HepG2 (cell line): ENCODE results near the gene SLC25A25. TPM values are rescaled to one million over a fixed set of nuclear protein-coding genes. Genes with fewer than 3 reads are reported as not detected.

Experiments
- ADNP ChIP-seq: sonication (generic); formaldehyde crosslinking; IDR thresholded peaks from 2 replicates; pipeline ENCODE4 v1.4.0; 2020; ENCODE audit warnings: missing genetic modification reagents
- BHLHE40 ChIP-seq: IDR thresholded peaks from 2 replicates; pipeline ENCODE4 v1.6.1; 2011; ENCODE audit warnings: low read length, improper control_type of control experiment
- HIVEP1 ChIP-seq: sonication (generic); formaldehyde crosslinking; IDR thresholded peaks from 2 replicates; pipeline ENCODE4 v1.4.0; 2020; ENCODE audit warnings: mild to moderate bottlenecking, missing genetic modification reagents
- HNRNPL ChIP-seq: fragments of 200-400 bp; formaldehyde crosslinking; IDR thresholded peaks from 2 replicates; pipeline ENCODE4 v1.6.1; 2017; ENCODE audit warnings: mild to moderate bottlenecking, low read depth, low read length
- LCORL ChIP-seq, 2 experiments: fragments of 450-650 bp in 1 of 2; sonication (generic) in 1 of 2; formaldehyde crosslinking in 1 of 2; IDR thresholded peaks; 2 replicates each; pipeline versions ENCODE4 v1.5.0 to v1.6.1; 2017 to 2020; ENCODE audit warnings: antibody characterized with exemption in 1 of 2, missing genetic modification reagents in 1 of 2
- MED1 ChIP-seq: sonication (generic); formaldehyde crosslinking; IDR thresholded peaks from 2 replicates; pipeline ENCODE4 v1.4.0; 2020; ENCODE audit warnings: missing genetic modification reagents
- MYNN ChIP-seq: sonication (generic); formaldehyde crosslinking; IDR thresholded peaks from 2 replicates; pipeline ENCODE4 v1.4.0; 2020; ENCODE audit warnings: mild to moderate bottlenecking, low read depth, missing genetic modification reagents
- RCOR2 ChIP-seq: IDR thresholded peaks from 2 replicates; pipeline ENCODE4 v1.6.1; 2016; ENCODE audit warnings: missing biosample characterization, missing genetic modification reagents
- SNRNP70 ChIP-seq: fragments of 200-400 bp; formaldehyde crosslinking; IDR thresholded peaks from 2 replicates; pipeline ENCODE4 v1.6.1; 2017; ENCODE audit warnings: mild to moderate bottlenecking, low read depth, low read length, moderate library complexity
- TBX2 ChIP-seq: sonication (generic); formaldehyde crosslinking; IDR thresholded peaks from 2 replicates; pipeline ENCODE4 v1.5.0; 2020; ENCODE audit warnings: missing genetic modification reagents, mild to moderate bottlenecking, borderline replicate concordance
- TGIF2 ChIP-seq: IDR thresholded peaks from 2 replicates; pipeline ENCODE4 v1.6.1; 2016; ENCODE audit warnings: control low read depth, missing compliant biosample characterization
- ZFX ChIP-seq: sonication (generic); formaldehyde crosslinking; IDR thresholded peaks from 2 replicates; pipeline ENCODE4 v1.4.0; 2020; ENCODE audit warnings: mild to moderate bottlenecking, low read depth, missing genetic modification reagents, moderate library complexity
- ZNF260 ChIP-seq: sonication (generic); formaldehyde crosslinking; IDR thresholded peaks from 2 replicates; pipeline ENCODE4 v1.4.0; 2020; ENCODE audit warnings: missing genetic modification reagents, low read depth, mild to moderate bottlenecking, borderline replicate concordance
- ZNF350 ChIP-seq: sonication (generic); formaldehyde crosslinking; IDR thresholded peaks from 2 replicates; pipeline ENCODE4 v1.4.0; 2020; ENCODE audit warnings: mild to moderate bottlenecking, low read depth, missing genetic modification reagents, borderline replicate concordance
- ZNF550 ChIP-seq: sonication (generic); formaldehyde crosslinking; IDR thresholded peaks from 2 replicates; pipeline ENCODE4 v1.4.0; 2020; ENCODE audit warnings: mild to moderate bottlenecking, missing genetic modification reagents, borderline replicate concordance
- polyA plus RNA-seq, 8 experiments: library from polyadenylated mRNA; depleted of rRNA in 3 of 8; stranded (reverse) in 7 of 8; unstranded in 1 of 8; fragments of >200 nt; fragmentation: Illumina TruSeq in 4 of 8; extraction: Trizol in 4 of 8; gene quantifications; 2 replicates each; pipeline versions ENCODE4 v1.2.1 to v1.2.3, GENCODE V29; 2011 to 2016; ENCODE audit warnings: low read depth in 4 of 8, missing spikeins in 1 of 8, mixed read lengths in 1 of 8; ENCODE audit not compliant: insufficient read depth in 1 of 8
- total RNA-seq, 5 experiments: library from RNA; depleted of rRNA; stranded (reverse); fragments of >200 nt; fragmentation: Illumina TruSeq; extraction: Trizol; gene quantifications; 2 replicates each; pipeline ENCODE4 v1.2.3, GENCODE V29; 2016; ENCODE audit warnings: low read depth in 1 of 5
- TF ChIP-seq, protein P1 (sequence below): sonication (generic); formaldehyde crosslinking; IDR thresholded peaks from 2 replicates; pipeline ENCODE4 v1.9.0; 2021; ENCODE audit warnings: missing genetic modification reagents, mild to moderate bottlenecking, borderline replicate concordance
- TF ChIP-seq, protein P2 (sequence below): IDR thresholded peaks from 2 replicates; pipeline ENCODE4 v1.6.1; 2016; ENCODE audit warnings: low read depth
- TF ChIP-seq, protein P3 (sequence below): sonication (generic); formaldehyde crosslinking; IDR thresholded peaks from 2 replicates; pipeline ENCODE4; 2020; ENCODE audit warnings: missing genetic modification reagents, mild to moderate bottlenecking, borderline replicate concordance
- TF ChIP-seq, protein P4 (sequence below): IDR thresholded peaks from 2 replicates; pipeline ENCODE4 v1.4.0; 2020; ENCODE audit warnings: mild to moderate bottlenecking, missing genetic modification reagents

Gene SLC25A25
- total and polyA plus RNA-seq, 2 of the 13 experiments (the other 11 are each of a cell fraction or from before 2014, with no cell fraction given): 10.5 to 24.8 TPM

DNA sequence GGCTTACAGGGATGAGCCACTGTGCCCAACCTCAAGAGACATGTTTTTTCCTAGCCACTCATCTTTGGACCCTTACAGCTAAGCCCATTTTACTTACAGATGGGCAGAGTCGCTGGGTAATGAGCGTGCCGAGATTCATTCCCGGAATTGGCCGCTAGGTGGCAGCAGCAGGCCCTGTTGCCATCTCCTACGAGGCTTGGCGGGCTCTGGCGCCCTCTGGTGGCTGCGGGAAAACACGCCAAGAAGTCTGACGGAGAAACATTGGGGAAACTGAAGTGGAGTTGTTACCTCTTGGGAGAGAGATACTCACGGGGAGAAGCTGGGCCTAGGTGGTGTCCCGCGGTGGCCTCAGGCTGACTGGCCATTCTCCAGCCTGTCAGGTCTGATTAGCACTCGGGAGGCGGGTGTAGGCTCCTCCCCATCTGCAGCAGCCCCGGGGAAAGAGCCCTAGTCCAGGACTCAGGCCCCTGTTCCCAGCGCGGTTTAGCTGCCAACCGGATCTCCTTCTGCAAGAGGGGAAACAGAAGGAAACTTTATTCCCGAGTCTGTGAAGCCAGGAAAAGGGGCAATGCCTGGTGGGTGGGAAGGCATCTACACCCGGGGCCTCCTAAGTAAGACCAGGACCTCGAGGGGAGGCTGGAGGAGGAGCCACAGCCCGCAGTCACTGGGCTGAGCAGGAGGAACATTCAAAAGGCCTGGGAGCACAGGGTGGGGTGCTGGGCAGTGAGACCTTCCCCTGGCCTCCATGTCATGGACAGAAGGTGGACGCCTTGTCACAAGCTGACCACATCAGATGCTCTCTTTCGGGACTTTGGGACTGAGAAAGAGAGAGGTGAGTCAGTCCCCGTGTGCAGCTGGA lies 49.8 kb downstream of the SLC25A25 start (continued):
- TF ChIP-seq, protein P1, sequence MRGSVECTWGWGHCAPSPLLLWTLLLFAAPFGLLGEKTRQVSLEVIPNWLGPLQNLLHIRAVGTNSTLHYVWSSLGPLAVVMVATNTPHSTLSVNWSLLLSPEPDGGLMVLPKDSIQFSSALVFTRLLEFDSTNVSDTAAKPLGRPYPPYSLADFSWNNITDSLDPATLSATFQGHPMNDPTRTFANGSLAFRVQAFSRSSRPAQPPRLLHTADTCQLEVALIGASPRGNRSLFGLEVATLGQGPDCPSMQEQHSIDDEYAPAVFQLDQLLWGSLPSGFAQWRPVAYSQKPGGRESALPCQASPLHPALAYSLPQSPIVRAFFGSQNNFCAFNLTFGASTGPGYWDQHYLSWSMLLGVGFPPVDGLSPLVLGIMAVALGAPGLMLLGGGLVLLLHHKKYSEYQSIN (CRISPR knock-in tag): no peak
- TF ChIP-seq HNRNPL: 0 out of 2 replicates have a peak, but pooled peaks have one; percentile 47
- TF ChIP-seq SNRNP70: no peak
- TF ChIP-seq, protein P2, sequence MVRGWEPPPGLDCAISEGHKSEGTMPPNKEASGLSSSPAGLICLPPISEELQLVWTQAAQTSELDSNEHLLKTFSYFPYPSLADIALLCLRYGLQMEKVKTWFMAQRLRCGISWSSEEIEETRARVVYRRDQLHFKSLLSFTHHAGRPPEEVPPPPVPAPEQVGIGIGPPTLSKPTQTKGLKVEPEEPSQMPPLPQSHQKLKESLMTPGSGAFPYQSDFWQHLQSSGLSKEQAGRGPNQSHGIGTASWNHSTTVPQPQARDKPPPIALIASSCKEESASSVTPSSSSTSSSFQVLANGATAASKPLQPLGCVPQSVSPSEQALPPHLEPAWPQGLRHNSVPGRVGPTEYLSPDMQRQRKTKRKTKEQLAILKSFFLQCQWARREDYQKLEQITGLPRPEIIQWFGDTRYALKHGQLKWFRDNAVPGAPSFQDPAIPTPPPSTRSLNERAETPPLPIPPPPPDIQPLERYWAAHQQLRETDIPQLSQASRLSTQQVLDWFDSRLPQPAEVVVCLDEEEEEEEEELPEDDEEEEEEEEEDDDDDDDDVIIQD (CRISPR knock-in tag): peak; percentile 44; the same call in 1 of the 2 replicates
- 0 out of 2 replicates have a peak, but pooled peaks have one; percentile 42 for TF ChIP-seq HIVEP1 (CRISPR knock-in tag)
- TF ChIP-seq ZNF550 (CRISPR knock-in tag): no peak
- TF ChIP-seq TGIF2 (CRISPR knock-in tag): no peak
- peak; percentile 52 for TF ChIP-seq ZFX (CRISPR knock-in tag)
- no peak for TF ChIP-seq MYNN
- TF ChIP-seq ZNF350: peak; percentile 78; the same call in 1 of the 2 replicates
- TF ChIP-seq, protein P3, sequence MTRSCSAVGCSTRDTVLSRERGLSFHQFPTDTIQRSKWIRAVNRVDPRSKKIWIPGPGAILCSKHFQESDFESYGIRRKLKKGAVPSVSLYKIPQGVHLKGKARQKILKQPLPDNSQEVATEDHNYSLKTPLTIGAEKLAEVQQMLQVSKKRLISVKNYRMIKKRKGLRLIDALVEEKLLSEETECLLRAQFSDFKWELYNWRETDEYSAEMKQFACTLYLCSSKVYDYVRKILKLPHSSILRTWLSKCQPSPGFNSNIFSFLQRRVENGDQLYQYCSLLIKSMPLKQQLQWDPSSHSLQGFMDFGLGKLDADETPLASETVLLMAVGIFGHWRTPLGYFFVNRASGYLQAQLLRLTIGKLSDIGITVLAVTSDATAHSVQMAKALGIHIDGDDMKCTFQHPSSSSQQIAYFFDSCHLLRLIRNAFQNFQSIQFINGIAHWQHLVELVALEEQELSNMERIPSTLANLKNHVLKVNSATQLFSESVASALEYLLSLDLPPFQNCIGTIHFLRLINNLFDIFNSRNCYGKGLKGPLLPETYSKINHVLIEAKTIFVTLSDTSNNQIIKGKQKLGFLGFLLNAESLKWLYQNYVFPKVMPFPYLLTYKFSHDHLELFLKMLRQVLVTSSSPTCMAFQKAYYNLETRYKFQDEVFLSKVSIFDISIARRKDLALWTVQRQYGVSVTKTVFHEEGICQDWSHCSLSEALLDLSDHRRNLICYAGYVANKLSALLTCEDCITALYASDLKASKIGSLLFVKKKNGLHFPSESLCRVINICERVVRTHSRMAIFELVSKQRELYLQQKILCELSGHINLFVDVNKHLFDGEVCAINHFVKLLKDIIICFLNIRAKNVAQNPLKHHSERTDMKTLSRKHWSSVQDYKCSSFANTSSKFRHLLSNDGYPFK (CRISPR knock-in tag): peak; percentile 60; the same call in 1 of the 2 replicates
- TF ChIP-seq MED1 (CRISPR knock-in tag): peak; percentile 77; the same call in 1 of the 2 replicates
- TF ChIP-seq TBX2: peak; percentile 51; the same call in 1 of the 2 replicates
- TF ChIP-seq, protein P4, sequence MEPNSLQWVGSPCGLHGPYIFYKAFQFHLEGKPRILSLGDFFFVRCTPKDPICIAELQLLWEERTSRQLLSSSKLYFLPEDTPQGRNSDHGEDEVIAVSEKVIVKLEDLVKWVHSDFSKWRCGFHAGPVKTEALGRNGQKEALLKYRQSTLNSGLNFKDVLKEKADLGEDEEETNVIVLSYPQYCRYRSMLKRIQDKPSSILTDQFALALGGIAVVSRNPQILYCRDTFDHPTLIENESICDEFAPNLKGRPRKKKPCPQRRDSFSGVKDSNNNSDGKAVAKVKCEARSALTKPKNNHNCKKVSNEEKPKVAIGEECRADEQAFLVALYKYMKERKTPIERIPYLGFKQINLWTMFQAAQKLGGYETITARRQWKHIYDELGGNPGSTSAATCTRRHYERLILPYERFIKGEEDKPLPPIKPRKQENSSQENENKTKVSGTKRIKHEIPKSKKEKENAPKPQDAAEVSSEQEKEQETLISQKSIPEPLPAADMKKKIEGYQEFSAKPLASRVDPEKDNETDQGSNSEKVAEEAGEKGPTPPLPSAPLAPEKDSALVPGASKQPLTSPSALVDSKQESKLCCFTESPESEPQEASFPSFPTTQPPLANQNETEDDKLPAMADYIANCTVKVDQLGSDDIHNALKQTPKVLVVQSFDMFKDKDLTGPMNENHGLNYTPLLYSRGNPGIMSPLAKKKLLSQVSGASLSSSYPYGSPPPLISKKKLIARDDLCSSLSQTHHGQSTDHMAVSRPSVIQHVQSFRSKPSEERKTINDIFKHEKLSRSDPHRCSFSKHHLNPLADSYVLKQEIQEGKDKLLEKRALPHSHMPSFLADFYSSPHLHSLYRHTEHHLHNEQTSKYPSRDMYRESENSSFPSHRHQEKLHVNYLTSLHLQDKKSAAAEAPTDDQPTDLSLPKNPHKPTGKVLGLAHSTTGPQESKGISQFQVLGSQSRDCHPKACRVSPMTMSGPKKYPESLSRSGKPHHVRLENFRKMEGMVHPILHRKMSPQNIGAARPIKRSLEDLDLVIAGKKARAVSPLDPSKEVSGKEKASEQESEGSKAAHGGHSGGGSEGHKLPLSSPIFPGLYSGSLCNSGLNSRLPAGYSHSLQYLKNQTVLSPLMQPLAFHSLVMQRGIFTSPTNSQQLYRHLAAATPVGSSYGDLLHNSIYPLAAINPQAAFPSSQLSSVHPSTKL (CRISPR knock-in tag): peak; percentile 53
- TF ChIP-seq BHLHE40: peak; percentile 64; the same call in 1 of the 2 replicates
- TF ChIP-seq ADNP: peak; percentile 77
- TF ChIP-seq RCOR2 (CRISPR knock-in tag): peak; percentile 78
- TF ChIP-seq ZNF260 (CRISPR knock-in tag): no peak
- no peak for TF ChIP-seq LCORL (IDR thresholded peaks at IDR 0.05)
- peak; percentile 77 for TF ChIP-seq LCORL (CRISPR knock-in tag; IDR thresholded peaks at IDR 0.05)
